ACC112 (cell line): ENCODE results near the gene ADAM10.

ENCODE experiments used
- H2AFZ ChIP-seq: fragments of 200-600 bp; sonication (generic); one replicate; pipeline ENCODE4 v1.6.0; 2017; ENCODE audit warnings: antibody characterized with exemption, low read length; ENCODE audit not compliant: unreplicated experiment
- H3K27ac ChIP-seq: fragments of 200-600 bp; sonication (generic); 2 replicates; pipeline ENCODE4 v1.5.1; 2014; ENCODE audit warnings: low read depth, mild to moderate bottlenecking, antibody characterized with exemption, low read length, moderate library complexity
- H3K27me3 ChIP-seq: fragments of 200-600 bp; sonication (generic); 2 replicates; pipeline ENCODE4 v1.6.1; 2014; ENCODE audit warnings: mild to moderate bottlenecking, antibody characterized with exemption, low read length, moderate library complexity, mixed read lengths; ENCODE audit not compliant: insufficient read depth
- H3K36me3 ChIP-seq: fragments of 200-600 bp; sonication (generic); 2 replicates; pipeline ENCODE4 v1.6.1; 2016; ENCODE audit warnings: mild to moderate bottlenecking, antibody characterized with exemption, low read length, moderate library complexity, mixed read lengths; ENCODE audit not compliant: insufficient read depth
- H3K4me1 ChIP-seq: fragments of 200-600 bp; sonication (generic); one replicate; pipeline ENCODE4 v1.6.1; 2016; ENCODE audit warnings: low read length, mixed read lengths; ENCODE audit not compliant: insufficient read depth, unreplicated experiment, control insufficient read depth
- H3K4me3 ChIP-seq: fragments of 200-600 bp; sonication (generic); 2 replicates; pipeline ENCODE4 v1.5.1; 2014; ENCODE audit warnings: mild to moderate bottlenecking, low read depth, low read length
- H3K79me2 ChIP-seq: fragments of 200-600 bp; sonication (generic); one replicate; pipeline ENCODE4 v1.6.0; 2016; ENCODE audit warnings: low read length; ENCODE audit not compliant: control insufficient read depth, unreplicated experiment, insufficient read depth

ADAM10 gene

GRCh38 chr15:58698887-58699641, 50.4 kb downstream of the ADAM10 start:
- no peak overlapping the region for H2AFZ ChIP-seq
- H3K36me3 ChIP-seq = peaks cover 41% of the 10 kb centered on the region
- no peak overlapping the region for H3K4me3 ChIP-seq
- no peaks in the 10 kb centered on the region for H3K27me3 ChIP-seq
- no peak overlapping the region for H3K27ac ChIP-seq
- H3K79me2 ChIP-seq = peaks cover 73% of the 10 kb centered on the region
- H3K4me1 ChIP-seq = peaks cover 11% of the 10 kb centered on the region

- peaks cover 43% of the 10 kb centered on the region for H3K36me3 ChIP-seq
- H3K4me3 ChIP-seq = no peak overlapping the region
- no peak overlapping the region for H2AFZ ChIP-seq
- H3K79me2 ChIP-seq = peaks cover 75% of the 10 kb centered on the region
- no peaks in the 10 kb centered on the region for H3K27me3 ChIP-seq
- peaks cover 7% of the 10 kb centered on the region for H3K4me1 ChIP-seq
- no peak overlapping the region for H3K27ac ChIP-seq
Measured at GRCh38 chr15:58697220-58697619, 52.3 kb downstream of the ADAM10 start.

- Histone ChIP-seq H3K36me3 (peaks cover 43% of the 10 kb centered on the region), H3K4me1 (peaks cover 7% of the 10 kb centered on the region), H3K27ac (no peak overlapping the region), H2AFZ (no peak overlapping the region), H3K27me3 (no peaks in the 10 kb centered on the region), H3K79me2 (peaks cover 76% of the 10 kb centered on the region), H3K4me3 (no peak overlapping the region)
Measured at GRCh38 chr15:58696738-58697137, 52.8 kb downstream of the ADAM10 start.

GRCh38 chr15:58694641-58695398, 54.7 kb downstream of the ADAM10 start:
- Histone ChIP-seq H3K27ac (no peak overlapping the region), H3K27me3 (no peaks in the 10 kb centered on the region), H3K79me2 (peaks cover 67% of the 10 kb centered on the region), H2AFZ (no peak overlapping the region), H3K4me1 (peaks cover 7% of the 10 kb centered on the region), H3K4me3 (no peak overlapping the region), H3K36me3 (peaks cover 27% of the 10 kb centered on the region)

- peaks cover 13% of the 10 kb centered on the region; the same call in 1 of the 2 replicates for H3K36me3 ChIP-seq
Measured at GRCh38 chr15:58690703-58691102, 58.8 kb downstream of the ADAM10 start.

GRCh38 chr15:58689646-58690045, 59.9 kb downstream of the ADAM10 start:
- H3K4me1 ChIP-seq = peaks cover 3% of the 10 kb centered on the region
- peaks cover 14% of the 10 kb centered on the region; the same call in 1 of the 2 replicates for H3K36me3 ChIP-seq
- no peak overlapping the region for H2AFZ ChIP-seq
- H3K4me3 ChIP-seq = no peak overlapping the region
- peaks cover 46% of the 10 kb centered on the region for H3K79me2 ChIP-seq
- H3K27me3 ChIP-seq = no peaks in the 10 kb centered on the region
- H3K27ac ChIP-seq = no peak overlapping the region

More at GRCh38 chr15:58690703-58691102, 58.8 kb downstream of the ADAM10 start:
- Histone ChIP-seq H3K79me2 (peaks cover 54% of the 10 kb centered on the region), H3K4me1 (peaks cover 7% of the 10 kb centered on the region), H3K4me3 (no peak overlapping the region), H2AFZ (no peak overlapping the region), H3K27ac (no peak overlapping the region), H3K27me3 (no peaks in the 10 kb centered on the region)

GRCh38 chr15:58686286-58686685, 63.2 kb downstream of the ADAM10 start:
- H3K4me3 ChIP-seq = no peak overlapping the region
- H3K4me1 ChIP-seq = peaks cover 15% of the 10 kb centered on the region
- no peak overlapping the region for H3K27ac ChIP-seq
- H3K27me3 ChIP-seq = no peaks in the 10 kb centered on the region
- H3K36me3 ChIP-seq = peaks cover 6% of the 10 kb centered on the region; the same call in 1 of the 2 replicates
- peaks cover 36% of the 10 kb centered on the region for H3K79me2 ChIP-seq
- no peak overlapping the region for H2AFZ ChIP-seq

GRCh38 chr15:58684751-58685150, 64.8 kb downstream of the ADAM10 start:
- no peaks in the 10 kb centered on the region for H3K27me3 ChIP-seq
- peaks cover 32% of the 10 kb centered on the region for H3K79me2 ChIP-seq
- peaks cover 6% of the 10 kb centered on the region; the same call in 1 of the 2 replicates for H3K36me3 ChIP-seq
- H2AFZ ChIP-seq = no peak overlapping the region
- H3K4me3 ChIP-seq = no peak overlapping the region
- no peak overlapping the region for H3K27ac ChIP-seq
- peaks cover 15% of the 10 kb centered on the region for H3K4me1 ChIP-seq

GRCh38 chr15:58684036-58684710, 65.3 kb downstream of the ADAM10 start:
- Histone ChIP-seq H2AFZ (no peak overlapping the region), H3K79me2 (peaks cover 32% of the 10 kb centered on the region), H3K36me3 (peaks cover 6% of the 10 kb centered on the region; the same call in 1 of the 2 replicates), H3K27ac (no peak overlapping the region), H3K27me3 (no peaks in the 10 kb centered on the region), H3K4me1 (peaks cover 15% of the 10 kb centered on the region), H3K4me3 (no peak overlapping the region)

- peaks cover 18% of the 10 kb centered on the region for H3K4me1 ChIP-seq
- peaks cover 24% of the 10 kb centered on the region for H3K79me2 ChIP-seq
Measured at GRCh38 chr15:58682234-58682633, 67.3 kb downstream of the ADAM10 start.

More at GRCh38 chr15:58682234-58682633, 67.3 kb downstream of the ADAM10 start:
- H2AFZ ChIP-seq = no peak overlapping the region
- H3K4me3 ChIP-seq = no peak overlapping the region
- peaks cover 8% of the 10 kb centered on the region; the same call in 1 of the 2 replicates for H3K36me3 ChIP-seq
- H3K27ac ChIP-seq = no peak overlapping the region
- no peaks in the 10 kb centered on the region for H3K27me3 ChIP-seq
